ENCODE data around the gene DCLK1.

DNA sequence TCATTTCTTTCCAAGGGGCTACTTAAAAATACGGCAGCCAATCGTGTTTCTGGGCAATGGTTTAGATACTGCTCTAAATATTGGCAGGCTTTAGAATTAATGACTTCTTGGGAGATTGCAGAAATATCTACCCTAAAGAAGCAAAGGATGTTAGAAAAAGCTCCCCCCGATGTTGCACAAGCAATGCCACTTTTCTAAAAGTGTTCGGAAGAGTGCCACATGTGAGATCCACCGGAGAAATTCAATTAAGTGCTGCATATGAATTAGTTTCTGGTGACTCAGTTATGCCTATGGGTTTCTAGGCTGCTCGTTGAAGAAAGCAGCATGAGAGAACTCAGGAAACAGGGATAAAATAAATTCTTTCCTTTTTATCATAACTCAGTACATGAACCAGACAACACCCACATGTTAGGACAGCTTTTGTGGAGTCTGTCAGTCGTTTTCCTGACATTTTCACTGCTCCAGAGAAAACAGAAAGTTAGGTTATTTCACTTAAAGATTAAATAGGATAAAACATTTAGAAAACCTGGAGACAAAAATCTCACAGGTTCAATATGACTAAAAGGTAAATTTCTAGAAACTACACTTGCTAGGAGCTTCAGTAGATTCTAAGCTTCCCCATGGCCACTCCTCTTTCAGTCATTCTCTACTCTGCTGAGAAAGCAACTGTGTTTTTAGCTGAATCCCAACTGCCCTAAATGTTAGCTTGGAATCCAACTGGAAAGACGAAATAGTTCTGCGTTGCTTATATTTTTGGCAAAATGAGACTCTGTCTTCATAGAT lies 244.7 kb downstream of the DCLK1 start:
- TF ChIP-seq, protein P1, sequence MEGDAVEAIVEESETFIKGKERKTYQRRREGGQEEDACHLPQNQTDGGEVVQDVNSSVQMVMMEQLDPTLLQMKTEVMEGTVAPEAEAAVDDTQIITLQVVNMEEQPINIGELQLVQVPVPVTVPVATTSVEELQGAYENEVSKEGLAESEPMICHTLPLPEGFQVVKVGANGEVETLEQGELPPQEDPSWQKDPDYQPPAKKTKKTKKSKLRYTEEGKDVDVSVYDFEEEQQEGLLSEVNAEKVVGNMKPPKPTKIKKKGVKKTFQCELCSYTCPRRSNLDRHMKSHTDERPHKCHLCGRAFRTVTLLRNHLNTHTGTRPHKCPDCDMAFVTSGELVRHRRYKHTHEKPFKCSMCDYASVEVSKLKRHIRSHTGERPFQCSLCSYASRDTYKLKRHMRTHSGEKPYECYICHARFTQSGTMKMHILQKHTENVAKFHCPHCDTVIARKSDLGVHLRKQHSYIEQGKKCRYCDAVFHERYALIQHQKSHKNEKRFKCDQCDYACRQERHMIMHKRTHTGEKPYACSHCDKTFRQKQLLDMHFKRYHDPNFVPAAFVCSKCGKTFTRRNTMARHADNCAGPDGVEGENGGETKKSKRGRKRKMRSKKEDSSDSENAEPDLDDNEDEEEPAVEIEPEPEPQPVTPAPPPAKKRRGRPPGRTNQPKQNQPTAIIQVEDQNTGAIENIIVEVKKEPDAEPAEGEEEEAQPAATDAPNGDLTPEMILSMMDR (conservative IDR thresholded peaks at IDR 0.05): no peak
- no peak for TF ChIP-seq EZH2 (IDR thresholded peaks at IDR 0.05; ENCODE audit: low read depth)
